ENCODE results near the gene IL17RD. TPM values are rescaled to one million over a fixed set of nuclear protein-coding genes. Genes with fewer than 3 reads are reported as not detected.

The IL17RD gene
- total RNA-seq, 4 donors from 2014 or later = 0.98 to 5.8 (median 3.4) TPM

- no peak for TF ChIP-seq CTCF (IDR thresholded peaks at IDR 0.05; ENCODE audit: low read depth)
Measured at GRCh38 chr3:57093489-57093888, 71.7 kb downstream of the IL17RD start.

GRCh38 chr3:57091521-57092273 is 73.5 kb downstream of the IL17RD start:
- TF ChIP-seq CTCF (IDR thresholded peaks at IDR 0.05; ENCODE audit: low read depth) = no peak

- no peak for TF ChIP-seq CTCF (IDR thresholded peaks at IDR 0.05; ENCODE audit: low read depth)
Measured at GRCh38 chr3:57089043-57089442, 76.1 kb downstream of the IL17RD start.

- no peak for TF ChIP-seq CTCF (IDR thresholded peaks at IDR 0.05; ENCODE audit: low read depth)
Measured at GRCh38 chr3:57088503-57088902, 76.7 kb downstream of the IL17RD start.

GRCh38 chr3:57087361-57088092 is 77.6 kb downstream of the IL17RD start:
- no peak for TF ChIP-seq CTCF (IDR thresholded peaks at IDR 0.05; ENCODE audit: low read depth)

GRCh38 chr3:57086201-57086600 is 79.0 kb downstream of the IL17RD start:
- TF ChIP-seq CTCF (IDR thresholded peaks at IDR 0.05; ENCODE audit: low read depth) = no peak

- no peak for TF ChIP-seq CTCF (IDR thresholded peaks at IDR 0.05; ENCODE audit: low read depth)
Measured at GRCh38 chr3:57085211-57085610, 79.9 kb downstream of the IL17RD start.

Data from subcutaneous adipose tissue (tissue), 4 donors.